Measurements from ENCODE around the gene HECTD4.

The HECTD4 gene

GRCh38 chr12:112183141-112184021 is 198.8 kb downstream of the HECTD4 start:
- no peak overlapping the region for H3K4me3 ChIP-seq (ENCODE audit: low read length)
- no peaks in the 10 kb centered on the region for H3K79me2 ChIP-seq (ENCODE audit: control insufficient read depth, low read length)
- TF ChIP-seq EZH2phosphoT487 (IDR thresholded peaks at IDR 0.05; ENCODE audit: borderline replicate concordance, low read length) (no peak), CTCF (IDR thresholded peaks at IDR 0.05; ENCODE audit: low read depth, low read length, poor library complexity, severe bottlenecking) (no peak)
- no peak overlapping the region for H3K4me2 ChIP-seq (ENCODE audit: low read length)
- H3K27me3 ChIP-seq (ENCODE audit: control insufficient read depth, low read length): no peaks in the 10 kb centered on the region
- no peaks in the 10 kb centered on the region for H3K4me1 ChIP-seq (ENCODE audit: control insufficient read depth, low read length)
- H4K20me1 ChIP-seq (ENCODE audit: control insufficient read depth, insufficient read depth, low read depth, low read length): no peaks in the 10 kb centered on the region
- H3K27ac ChIP-seq (ENCODE audit: low read depth, low read length): no peak overlapping the region
- H3F3A ChIP-seq (ENCODE audit: control insufficient read depth, insufficient read depth): no peaks in the 10 kb centered on the region
- H3K36me3 ChIP-seq (ENCODE audit: control insufficient read depth, low read length): peaks cover 22% of the 10 kb centered on the region
- H3K9me2 ChIP-seq (replicated peaks; ENCODE audit: control insufficient read depth, low read length): no peaks in the 10 kb centered on the region
- no peaks in the 10 kb centered on the region for H3K9me3 ChIP-seq (ENCODE audit: control insufficient read depth, insufficient read depth, low read length)

- H3K4me3 ChIP-seq (ENCODE audit: low read length): no peak overlapping the region
- no peaks in the 10 kb centered on the region for H4K20me1 ChIP-seq (ENCODE audit: control insufficient read depth, insufficient read depth, low read depth, low read length)
- TF ChIP-seq CTCF (IDR thresholded peaks at IDR 0.05; ENCODE audit: low read depth, low read length, poor library complexity, severe bottlenecking): no peak
- TF ChIP-seq EZH2phosphoT487 (IDR thresholded peaks at IDR 0.05; ENCODE audit: borderline replicate concordance, low read length): no peak
- no peaks in the 10 kb centered on the region for H3F3A ChIP-seq (ENCODE audit: control insufficient read depth, insufficient read depth)
- H3K4me2 ChIP-seq (ENCODE audit: low read length): no peak overlapping the region
- H3K27ac ChIP-seq (ENCODE audit: low read depth, low read length): no peak overlapping the region
- H3K9me3 ChIP-seq (ENCODE audit: control insufficient read depth, insufficient read depth, low read length): no peaks in the 10 kb centered on the region
- H3K9me2 ChIP-seq (replicated peaks; ENCODE audit: control insufficient read depth, low read length): no peaks in the 10 kb centered on the region
- H3K27me3 ChIP-seq (ENCODE audit: control insufficient read depth, low read length): no peaks in the 10 kb centered on the region
- no peaks in the 10 kb centered on the region for H3K4me1 ChIP-seq (ENCODE audit: control insufficient read depth, low read length)
- H3K79me2 ChIP-seq (ENCODE audit: control insufficient read depth, low read length): no peaks in the 10 kb centered on the region
- H3K36me3 ChIP-seq (ENCODE audit: control insufficient read depth, low read length): peaks cover 22% of the 10 kb centered on the region
Measured at GRCh38 chr12:112182499-112182898, 199.7 kb downstream of the HECTD4 start.

DNA sequence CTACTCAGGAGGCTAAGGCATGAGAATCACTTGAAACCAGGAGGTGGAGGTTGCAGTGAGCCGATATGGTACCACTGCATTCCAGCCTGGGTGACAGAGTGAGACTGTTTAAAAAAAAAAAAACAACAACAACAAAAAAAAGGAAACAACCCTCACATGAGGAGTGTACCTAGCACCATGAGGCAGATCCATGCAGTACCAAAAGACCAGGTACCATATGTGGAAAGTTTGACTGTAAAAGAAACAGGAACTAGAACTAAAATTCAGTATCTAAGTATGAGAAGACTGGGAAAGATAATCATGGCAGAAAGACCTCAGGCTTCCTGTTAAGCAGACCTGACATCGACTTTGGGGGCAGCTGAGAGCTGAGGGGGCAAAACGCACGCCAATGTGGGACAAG is 201.8 kb downstream of the HECTD4 start:
- Histone ChIP-seq H3K4me1 (ENCODE audit: control insufficient read depth, low read length) (no peaks in the 10 kb centered on the region), H3K27ac (ENCODE audit: low read depth, low read length) (no peak overlapping the region), H3K4me3 (ENCODE audit: low read length) (no peak overlapping the region), H3K27me3 (ENCODE audit: control insufficient read depth, low read length) (no peaks in the 10 kb centered on the region), H4K20me1 (ENCODE audit: control insufficient read depth, insufficient read depth, low read depth, low read length) (no peaks in the 10 kb centered on the region), H3F3A (ENCODE audit: control insufficient read depth, insufficient read depth) (no peaks in the 10 kb centered on the region), H3K79me2 (ENCODE audit: control insufficient read depth, low read length) (no peaks in the 10 kb centered on the region), H3K9me3 (ENCODE audit: control insufficient read depth, insufficient read depth, low read length) (no peaks in the 10 kb centered on the region), H3K36me3 (ENCODE audit: control insufficient read depth, low read length) (peaks cover 32% of the 10 kb centered on the region), H3K9me2 (replicated peaks; ENCODE audit: control insufficient read depth, low read length) (no peaks in the 10 kb centered on the region), H3K4me2 (ENCODE audit: low read length) (no peak overlapping the region)
- no peak for TF ChIP-seq EZH2phosphoT487 (IDR thresholded peaks at IDR 0.05; ENCODE audit: borderline replicate concordance, low read length)
- TF ChIP-seq CTCF (IDR thresholded peaks at IDR 0.05; ENCODE audit: low read depth, low read length, poor library complexity, severe bottlenecking): no peak
